SKM-1 treated with dmso at 0.1 percent for 144 hours (cell line): ENCODE measurements around the gene MADCAM1.

Experiments
- DNase-seq: peaks from one replicate; lab custom pipeline; 2025; ENCODE audit not compliant: unreplicated experiment; lab: John Stamatoyannopoulos, UW

Gene MADCAM1

GRCh38 chr19:507286-508203 is 11.3 kb downstream of the MADCAM1 start, which contains the start of gene TPGS1:
Gene TPGS1, plus strand, starts transcription at chr19:507497. Its CDS starts 10 bp downstream, at chr19:507507.
- peak; percentile 75 for DNase-seq

DNA sequence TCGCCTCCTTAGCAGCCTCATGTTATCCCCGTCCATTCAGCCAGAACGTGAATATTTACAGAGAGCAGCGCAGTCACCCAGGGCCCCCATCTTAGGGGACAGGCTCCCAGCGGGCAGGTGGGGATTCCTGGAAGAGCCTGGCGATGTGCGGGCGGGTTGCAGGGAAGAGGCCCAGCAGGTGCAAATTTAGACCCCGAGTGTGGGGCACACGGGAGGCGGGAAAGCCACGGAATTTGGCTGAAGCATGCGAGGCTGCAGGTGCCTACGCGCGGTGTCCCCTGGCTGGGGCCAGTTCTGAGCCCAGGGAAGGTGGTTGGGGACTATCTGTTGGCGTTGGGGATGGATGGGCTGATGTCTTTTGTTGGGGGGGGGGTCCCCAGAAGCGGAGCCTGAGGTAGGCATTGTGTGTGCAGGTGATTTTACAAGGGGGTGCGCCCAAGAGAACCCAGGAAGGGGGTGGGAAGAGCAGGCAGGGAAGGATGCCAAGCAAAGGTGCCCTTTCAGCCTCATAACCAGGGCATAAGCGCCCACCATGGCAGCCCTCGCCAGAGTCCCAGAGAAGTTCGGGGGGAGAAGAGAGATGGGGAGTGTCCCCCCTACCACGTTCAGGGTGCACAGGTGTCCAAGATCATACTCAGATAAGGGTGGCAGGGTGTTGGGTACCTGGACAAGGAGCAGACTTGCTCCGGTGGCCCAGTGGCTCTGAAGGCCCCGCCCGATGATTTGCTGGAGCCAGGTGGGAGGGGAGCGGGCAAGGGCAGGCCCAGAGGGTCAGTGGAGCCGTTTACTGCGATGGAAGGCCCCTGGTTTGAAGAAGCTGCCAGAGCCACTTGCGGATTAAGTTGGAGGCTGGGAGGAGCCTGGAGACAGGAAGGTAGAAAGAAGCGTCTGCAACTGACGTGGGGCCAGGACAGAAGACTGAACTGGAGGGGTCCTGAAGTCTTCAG is 12.2 kb downstream of the MADCAM1 start:
- DNase-seq = no peak

DNA sequence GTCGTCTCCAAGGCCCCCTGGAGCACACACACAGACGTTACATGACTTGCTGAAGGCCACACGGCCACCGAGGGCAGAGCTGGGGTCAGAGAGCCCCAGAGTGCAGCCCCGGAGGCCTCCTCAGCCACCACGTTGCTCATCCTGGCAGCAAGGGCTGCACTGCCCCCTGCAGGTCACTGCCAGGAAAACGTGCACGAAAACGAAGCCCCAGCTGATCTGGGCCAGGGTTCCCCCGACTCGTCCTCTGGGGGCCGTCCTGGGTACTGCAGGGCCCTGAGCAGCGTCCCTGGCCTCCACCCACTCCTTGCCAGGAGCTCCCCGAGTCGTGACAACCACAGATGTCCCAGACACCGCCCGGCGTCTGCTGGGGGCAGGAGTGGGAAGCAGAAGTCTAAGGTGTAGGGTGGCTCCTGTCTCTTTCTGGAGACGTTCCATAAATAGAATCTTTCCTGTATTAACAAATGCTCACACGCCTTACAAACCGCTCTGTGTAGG is 14.4 kb downstream of the MADCAM1 start:
- peak; percentile 93 for DNase-seq

DNA sequence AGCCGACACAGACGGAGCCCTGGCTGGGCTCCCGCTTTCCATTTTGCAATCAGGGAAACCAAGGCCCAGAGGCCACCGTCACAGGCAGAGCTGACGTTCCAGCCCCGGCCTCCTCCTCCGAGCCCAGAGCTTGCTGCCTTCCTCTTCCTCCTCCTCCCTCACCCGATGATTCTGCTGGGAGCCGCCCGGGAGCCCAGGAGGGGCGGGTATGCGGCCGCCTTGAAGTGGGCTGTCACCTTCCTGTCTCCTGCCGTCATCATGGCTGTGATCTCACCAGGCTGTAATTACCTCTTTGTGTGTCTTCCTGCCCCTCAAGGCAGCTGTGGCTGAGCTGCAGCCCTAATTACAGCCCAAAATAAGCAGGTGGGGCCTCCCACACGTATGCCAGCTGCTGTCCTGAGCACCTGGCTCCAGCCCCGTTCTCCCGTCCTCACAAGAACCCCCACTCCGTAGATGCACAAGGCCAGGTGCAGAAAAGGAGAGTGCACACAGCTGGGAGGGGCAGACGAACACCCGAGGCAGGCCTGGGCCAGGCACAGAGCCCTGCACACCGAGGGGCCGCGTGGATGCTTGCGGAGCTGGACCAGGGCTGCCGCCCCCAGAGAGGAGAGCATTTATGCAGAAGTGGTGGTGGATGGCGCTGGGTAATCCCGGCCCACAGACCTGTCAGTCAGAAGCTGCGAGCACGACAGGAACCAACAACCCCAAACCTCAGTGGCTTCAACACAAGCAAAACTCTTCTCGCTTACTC is 15.0 kb downstream of the MADCAM1 start:
- peak; percentile 85 for DNase-seq

GRCh38 chr19:512547-513365 is 16.5 kb downstream of the MADCAM1 start:
- no peak for DNase-seq

GRCh38 chr19:513368-514165 is 17.3 kb downstream of the MADCAM1 start:
- DNase-seq = no peak

- DNase-seq = no peak
These were observed 17.9 kb downstream of the MADCAM1 start for GRCh38 chr19:514166-514663.

DNA sequence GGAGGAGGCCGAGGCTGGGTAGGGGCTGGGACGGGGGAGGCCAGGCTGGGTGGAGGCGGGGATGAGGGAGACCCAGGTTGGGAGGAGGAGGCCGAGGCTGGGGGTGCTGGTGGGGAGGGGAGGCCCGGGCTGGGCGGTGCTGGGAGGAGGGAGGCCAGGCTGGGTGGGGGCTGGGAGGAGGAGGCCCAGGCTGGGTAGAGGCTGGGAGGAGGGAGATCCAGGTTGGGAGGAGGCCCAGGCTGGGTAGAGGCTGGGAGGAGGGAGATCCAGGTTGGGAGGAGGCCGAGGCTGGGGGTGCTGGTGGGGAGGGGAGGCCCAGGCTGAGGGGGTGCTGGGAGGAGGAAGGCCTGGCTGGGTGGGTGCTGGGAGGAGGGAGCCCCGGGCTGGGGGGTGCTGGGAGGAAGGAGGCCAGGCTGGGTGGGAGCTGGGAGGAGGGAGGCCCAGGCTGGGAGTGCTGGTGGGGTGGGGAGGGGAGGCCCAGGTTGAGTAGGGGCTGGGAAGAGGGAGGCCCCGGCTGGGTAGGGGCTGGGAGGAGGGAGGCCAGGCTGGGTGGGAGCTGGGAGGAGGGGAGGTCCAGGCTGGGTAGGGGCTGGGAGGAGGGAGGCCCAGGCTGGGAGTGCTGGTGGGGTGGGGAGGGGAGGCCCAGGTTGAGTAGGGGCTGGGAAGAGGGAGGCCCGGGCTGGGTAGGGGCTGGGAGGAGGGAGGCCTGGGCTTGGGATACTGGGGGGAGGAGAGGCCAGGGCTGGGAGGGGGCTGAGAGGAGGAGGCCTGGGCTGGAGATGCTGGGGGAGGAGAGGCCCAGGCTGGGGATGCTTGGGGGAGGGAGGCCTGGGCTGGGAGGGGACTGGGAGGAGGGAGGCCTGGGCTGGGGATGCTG is 21.7 kb downstream of the MADCAM1 start:
- DNase-seq = no peak

DNA sequence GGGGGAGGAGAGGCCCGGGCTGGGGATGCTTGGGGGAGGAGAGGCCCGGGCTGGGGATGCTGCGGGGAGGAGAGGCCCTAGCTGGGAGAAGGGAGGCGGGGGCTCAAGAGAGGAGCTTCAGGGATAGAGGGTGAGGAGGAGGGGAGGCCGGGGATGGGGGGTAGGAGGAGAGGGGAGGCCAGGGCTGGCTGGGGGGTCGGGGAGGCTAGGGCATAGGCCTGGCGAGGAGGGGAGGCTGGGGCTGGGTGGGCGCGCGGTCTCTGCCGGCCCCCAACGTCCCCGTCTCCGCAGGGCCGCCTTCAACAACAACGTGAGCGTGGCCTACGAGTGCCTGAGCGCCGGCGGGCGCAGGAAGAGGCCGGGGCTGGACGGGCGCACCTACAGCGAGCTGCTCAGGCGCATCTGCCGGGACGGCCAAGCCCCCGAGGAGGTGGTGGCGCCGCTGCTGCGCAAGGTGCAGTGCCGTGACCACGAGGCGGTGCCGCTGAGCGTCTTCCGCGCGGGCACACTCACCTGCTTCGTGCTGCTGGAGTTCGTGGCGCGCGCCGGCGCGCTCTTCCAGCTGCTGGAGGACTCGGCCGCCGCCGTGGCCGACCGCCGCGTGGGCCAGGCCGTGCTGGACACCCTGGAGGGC is 22.4 kb downstream of the MADCAM1 start:
- no peak for DNase-seq

- DNase-seq = no peak
These were observed 23.2 kb downstream of the MADCAM1 start for GRCh38 chr19:519449-519865.

- no peak for DNase-seq
These were observed 26.4 kb downstream of the MADCAM1 start for GRCh38 chr19:522726-523125.

- DNase-seq = no peak
These were observed 27.9 kb downstream of the MADCAM1 start for GRCh38 chr19:524062-524674.

DNA sequence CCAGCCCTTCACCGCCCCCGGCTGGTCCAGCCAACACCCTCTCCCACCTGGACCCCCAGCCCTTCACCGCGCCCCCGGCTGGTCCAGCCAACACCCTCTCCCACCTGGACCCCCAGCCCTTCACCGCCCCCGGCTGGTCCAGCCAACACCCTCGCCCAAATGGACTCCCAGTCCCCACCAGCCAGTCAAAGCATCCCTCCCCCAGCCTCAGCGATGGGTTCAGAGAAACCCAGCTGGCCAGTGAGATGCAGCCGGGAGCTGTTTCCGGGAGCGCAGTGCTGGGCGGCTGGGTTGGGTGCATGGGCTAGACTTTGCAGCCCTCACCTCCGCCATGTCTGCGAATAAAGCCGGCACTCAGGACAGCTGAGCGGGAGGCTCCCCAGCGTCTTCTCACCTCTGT is 28.7 kb downstream of the MADCAM1 start:
- DNase-seq = no peak

- DNase-seq = no peak
These were observed 29.7 kb downstream of the MADCAM1 start for GRCh38 chr19:525857-526419.

DNA sequence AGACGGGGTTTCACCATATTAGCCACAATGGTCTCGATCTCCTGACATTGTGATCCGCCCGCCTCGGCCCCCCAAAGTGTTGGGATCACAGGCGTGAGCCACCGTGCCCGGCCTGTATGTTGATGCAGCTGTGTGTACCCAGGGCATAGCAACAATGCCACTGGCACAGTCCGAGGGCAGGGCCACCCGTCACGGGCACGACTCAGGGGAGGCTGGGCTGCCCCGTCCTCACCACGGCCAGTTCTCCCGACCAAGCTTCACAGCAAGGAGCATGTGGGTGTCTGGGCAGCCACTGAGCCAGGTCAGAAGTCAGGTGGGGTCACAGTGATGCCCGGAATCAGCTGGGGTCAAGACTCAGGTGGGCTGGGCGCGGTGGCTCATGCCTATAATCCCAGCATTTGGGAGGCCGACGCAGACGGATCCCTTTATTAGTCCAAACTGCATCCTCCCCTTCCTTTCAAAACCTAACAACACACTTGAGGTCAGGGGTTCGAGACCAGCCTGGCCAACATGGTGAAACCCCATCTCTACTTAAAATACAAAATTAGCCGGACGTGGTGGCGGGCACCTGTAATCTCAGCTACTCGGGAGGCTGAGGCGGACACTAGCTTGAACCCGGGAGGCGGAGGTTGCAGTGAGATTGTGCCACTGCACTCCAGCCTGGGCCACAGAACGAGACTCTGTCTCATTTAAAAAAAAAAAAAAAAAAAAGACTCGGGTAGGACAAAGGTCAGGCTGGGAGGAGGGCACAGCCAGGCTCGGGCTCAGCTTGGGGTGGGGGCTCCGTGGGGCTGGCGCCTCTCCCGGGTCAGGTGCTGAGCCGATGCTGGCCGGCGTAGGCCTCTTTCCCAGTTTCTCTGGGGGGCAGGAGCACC is 34.1 kb downstream of the MADCAM1 start:
- no peak for DNase-seq
